Right ventricle myocardium inferior (tissue), 1 donor: Measurements from ENCODE around the gene LCMT1. TPM values are rescaled to one million over a fixed set of nuclear protein-coding genes. Genes with fewer than 3 reads are reported as not detected.
"Not testable (repeated sequence)": the region's sequence is repeated elsewhere in the genome, so short reads cannot be mapped to it uniquely, and the experiment has no call there.

Source experiments
- ATAC-seq: fragments of 200-7000 bp; cut with Tn5 transposase; one replicate; pipeline ENCODE4 v1.9.1; 2020; ENCODE audit warnings: mild to moderate bottlenecking, moderate library complexity
- DNase-seq: peaks from one replicate; pipeline ENCODE4 v3.0.0; 2021; ENCODE audit errors: missing footprints
- intact Hi-C: fragments of 100-400 bp; cut with DNase I; formaldehyde crosslinking; loops from one replicate; pipeline ENCODE4 v1.11.0; 2022
- total RNA-seq: library from RNA; stranded (reverse); fragmentation: NEBNext Ultra II Directional; extraction: Animal tissue kit (Norgen Biotek cat#: 25700); gene quantifications from one replicate; pipeline ENCODE4 v1.2.1, GENCODE V29; 2021
- donor health status: DM: no; HTN: yes; CAD: no; lungs with severe emphysema.

Gene LCMT1
- total RNA-seq, 1 donor from 2014 or later: 35.3 TPM

DNA sequence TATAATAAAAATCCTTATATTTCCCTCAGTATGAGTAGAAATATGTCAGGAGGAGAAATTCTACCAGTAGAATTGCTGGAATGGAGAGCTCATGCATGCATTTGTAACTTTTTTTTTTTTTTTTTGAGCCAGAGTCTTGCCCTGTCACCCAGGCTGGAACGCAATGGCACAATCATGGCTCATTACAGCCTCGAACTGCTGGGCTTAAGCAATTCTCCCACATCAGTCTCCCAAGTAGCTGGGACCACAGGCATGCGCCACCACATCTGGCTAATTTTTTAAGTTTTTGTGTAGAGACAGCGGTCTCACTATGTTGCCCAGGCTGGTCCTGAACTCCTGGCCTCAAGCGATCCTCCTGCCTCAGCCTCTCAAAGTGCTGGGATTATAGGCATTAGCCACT is 21.2 kb downstream of the LCMT1 start:
- intact Hi-C loops, ATAC-seq, DNase-seq: not testable (repeated sequence)

- intact Hi-C loops: no loop called here
- no peak for DNase-seq
- no peak for ATAC-seq
Measured at GRCh38 chr16:25134166-25134700, 22.7 kb downstream of the LCMT1 start.

DNA sequence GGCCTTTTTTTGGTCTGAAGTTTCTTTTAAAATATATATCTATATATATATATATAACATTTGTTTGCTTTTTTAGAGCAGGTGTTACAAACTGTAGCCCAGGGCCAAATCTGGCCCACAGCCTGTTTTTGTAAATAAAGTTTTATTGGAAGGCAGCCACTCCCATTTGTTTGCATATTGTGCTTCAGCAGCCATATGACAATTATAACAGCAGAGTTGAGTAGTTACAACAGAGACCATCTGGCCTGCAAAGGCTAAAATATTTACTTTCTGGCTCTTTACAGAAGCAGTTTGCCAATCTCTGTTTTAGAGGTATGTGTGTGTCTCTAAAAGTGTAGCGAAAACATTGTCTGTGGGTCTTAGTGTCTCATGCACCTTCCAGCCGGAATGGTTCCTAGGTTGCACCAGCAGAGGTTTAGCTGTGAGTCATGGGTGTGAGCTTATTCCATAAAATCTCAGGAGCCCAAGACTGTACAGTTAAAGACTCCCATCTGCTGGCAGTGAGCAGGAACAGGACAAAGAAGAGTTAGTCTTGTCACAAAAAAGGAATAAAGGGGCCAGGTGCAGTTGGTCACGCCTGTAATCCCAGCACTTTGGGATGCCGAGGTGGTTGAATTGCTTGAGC is 23.8 kb downstream of the LCMT1 start:
- intact Hi-C loops: no loop called here
- DNase-seq: no peak
- no peak for ATAC-seq

- no peak for ATAC-seq
- no peak for DNase-seq
- intact Hi-C loops: no loop called here
Measured at GRCh38 chr16:25138130-25138529, 26.6 kb downstream of the LCMT1 start.

- ATAC-seq (no peak), DNase-seq (no peak)
- intact Hi-C loops: no loop called here
Measured at GRCh38 chr16:25140459-25140858, 28.9 kb downstream of the LCMT1 start.

DNA sequence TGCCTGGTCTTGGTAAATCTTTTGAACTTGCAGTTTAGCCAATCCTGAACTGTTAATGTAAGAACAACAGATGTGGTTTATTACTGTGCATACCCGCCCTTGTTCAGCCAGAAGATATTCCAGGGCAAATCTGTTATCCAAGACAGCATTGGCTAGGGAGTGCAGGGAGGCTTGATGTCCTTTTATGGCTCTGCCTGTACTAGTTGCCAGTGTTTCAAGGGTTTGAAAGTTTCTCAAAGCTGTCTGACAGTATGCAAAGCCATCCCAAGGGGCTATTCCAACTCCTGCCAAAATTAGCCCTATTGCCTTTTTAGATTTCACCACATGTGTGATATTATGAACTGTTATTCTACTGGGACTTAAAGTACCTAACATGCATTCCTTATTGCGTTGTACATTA is 30.1 kb downstream of the LCMT1 start:
- DNase-seq (no peak), ATAC-seq (peak; percentile 54)
- intact Hi-C loops: no loop called here

DNA sequence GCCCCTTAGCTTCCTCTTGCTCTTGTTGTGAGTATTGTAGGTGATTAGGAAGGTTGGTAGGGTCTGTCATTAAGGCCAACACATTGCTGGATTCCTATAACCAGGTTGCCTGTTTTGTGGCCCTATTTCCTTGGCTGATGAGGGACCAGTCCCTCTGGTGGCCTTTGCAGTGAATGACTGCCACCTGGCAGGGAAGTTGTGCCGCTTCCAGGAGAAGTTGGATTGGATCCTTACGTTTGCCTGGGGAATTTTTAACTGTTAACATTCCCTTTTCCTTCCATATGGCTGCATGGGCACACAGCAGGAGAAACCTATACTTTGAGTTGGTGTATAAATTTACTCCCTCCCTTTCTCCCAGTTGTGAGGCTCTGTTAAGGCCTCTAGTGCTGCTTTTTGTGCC is 32.4 kb downstream of the LCMT1 start:
- ATAC-seq: no peak

GRCh38 chr16:25148568-25149215 is 37.1 kb downstream of the LCMT1 start:
- ATAC-seq: no peak
- intact Hi-C loops: no loop called here
- no peak for DNase-seq

More for the DNA sequence above, 32.4 kb downstream of the LCMT1 start:
- intact Hi-C loops: no loop called here
- DNase-seq: no peak

- DNase-seq (no peak), ATAC-seq (no peak)
- intact Hi-C loops: no loop called here
Measured at GRCh38 chr16:25151996-25152395, 40.5 kb downstream of the LCMT1 start.

DNA sequence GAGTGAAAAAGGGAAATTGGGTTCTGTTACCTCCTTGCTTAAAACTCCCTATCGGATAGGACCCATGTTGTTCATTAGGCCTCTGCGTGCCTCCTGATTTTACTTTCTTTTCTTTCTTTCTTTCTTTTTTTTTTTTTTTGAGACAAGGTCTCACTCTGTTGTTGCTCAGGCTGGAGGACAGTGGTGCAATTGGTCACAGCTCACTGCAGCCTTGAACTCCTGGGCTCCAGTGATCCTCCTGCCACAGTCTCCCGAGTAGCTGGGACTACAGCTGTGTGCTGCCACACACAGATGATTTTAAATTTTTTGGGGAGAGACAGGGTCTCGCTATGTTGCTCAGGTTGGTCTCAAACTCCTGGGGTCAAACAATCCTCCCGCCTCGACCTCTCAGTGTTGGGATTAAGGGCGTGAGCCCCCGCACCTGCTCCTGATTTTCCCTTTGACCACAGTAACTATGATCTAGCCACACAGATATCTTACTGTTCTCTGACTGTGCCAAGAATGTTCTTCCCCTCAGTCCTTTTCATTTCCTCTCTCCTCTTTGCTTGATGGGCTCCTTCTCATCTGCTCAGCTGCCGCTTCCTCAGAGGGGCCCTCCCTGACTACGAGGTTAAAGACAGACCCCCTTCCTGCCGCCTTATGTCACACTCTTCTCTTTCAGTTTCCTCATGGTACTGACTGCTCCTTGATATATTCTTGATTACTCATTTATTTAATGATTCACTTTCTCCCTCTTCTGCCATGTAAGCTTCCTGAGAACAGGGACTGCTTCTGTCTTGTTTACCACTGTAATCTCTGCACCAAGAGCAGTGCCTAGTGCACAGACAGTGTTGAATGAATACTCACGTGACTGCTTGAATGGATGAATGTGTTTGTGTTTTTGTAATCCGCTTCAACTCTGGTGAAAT is 44.3 kb downstream of the LCMT1 start:
- intact Hi-C loops: no loop called here
- no peak for ATAC-seq

GRCh38 chr16:25157271-25157875 is 45.8 kb downstream of the LCMT1 start:
- intact Hi-C loops: no loop called here
- no peak for ATAC-seq
- no peak for DNase-seq

More for the DNA sequence above, 44.3 kb downstream of the LCMT1 start:
- DNase-seq: no peak

GRCh38 chr16:25158401-25158800 is 46.9 kb downstream of the LCMT1 start:
- intact Hi-C loops: no loop called here
- DNase-seq (no peak), ATAC-seq (no peak)

- ATAC-seq (no peak), DNase-seq (no peak)
- intact Hi-C loops: no loop called here
Measured at GRCh38 chr16:25161753-25162367, 50.3 kb downstream of the LCMT1 start.

DNA sequence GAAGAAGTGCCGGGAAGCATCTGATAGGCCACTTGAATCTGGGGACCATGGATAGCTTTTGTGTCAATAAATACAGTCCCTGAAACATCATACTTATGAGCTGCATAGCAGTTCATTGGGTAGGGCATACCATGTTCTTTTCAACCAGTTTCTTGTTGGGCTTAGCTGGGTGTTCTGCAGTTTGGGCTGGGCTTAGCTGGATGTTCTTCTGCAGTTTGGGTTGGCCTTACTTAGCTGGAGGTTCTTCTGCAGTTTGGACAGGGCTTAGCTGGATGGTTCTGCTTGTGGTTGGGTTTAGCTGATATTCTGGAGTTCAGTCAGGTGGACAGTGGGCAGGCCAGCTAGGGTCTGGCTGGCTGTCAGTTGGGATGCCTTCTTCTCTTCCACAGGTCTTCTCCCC is 52.1 kb downstream of the LCMT1 start:
- intact Hi-C loops: no loop called here
- ATAC-seq (no peak), DNase-seq (no peak)

- intact Hi-C loops: no loop called here
- ATAC-seq (no peak), DNase-seq (no peak)
Measured at GRCh38 chr16:25165284-25165683, 53.7 kb downstream of the LCMT1 start.

DNA sequence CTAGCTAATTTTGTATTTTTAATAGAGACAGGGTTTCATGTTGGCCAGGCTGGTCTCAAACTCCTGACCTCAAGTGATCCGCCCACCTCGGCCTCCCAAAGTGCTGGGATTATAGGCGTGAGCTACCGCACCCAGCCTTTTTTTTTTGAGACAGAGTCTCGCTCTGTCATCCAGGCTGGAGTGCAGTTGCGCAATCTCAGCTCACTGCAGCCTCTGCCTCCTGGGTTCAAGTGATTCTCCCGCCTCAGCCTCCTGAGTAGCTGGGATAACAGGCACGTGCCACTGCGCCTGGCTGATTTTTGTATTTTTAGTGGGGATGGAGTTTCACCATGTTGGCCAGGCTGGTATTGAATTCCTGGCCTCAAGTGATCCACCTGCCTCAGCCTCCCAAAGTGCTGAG is 56.4 kb downstream of the LCMT1 start:
- DNase-seq, ATAC-seq, intact Hi-C loops: not testable (repeated sequence)

- ATAC-seq (no peak), DNase-seq (no peak)
- intact Hi-C loops: no loop called here
Measured at GRCh38 chr16:25171390-25171789, 59.8 kb downstream of the LCMT1 start.

DNA sequence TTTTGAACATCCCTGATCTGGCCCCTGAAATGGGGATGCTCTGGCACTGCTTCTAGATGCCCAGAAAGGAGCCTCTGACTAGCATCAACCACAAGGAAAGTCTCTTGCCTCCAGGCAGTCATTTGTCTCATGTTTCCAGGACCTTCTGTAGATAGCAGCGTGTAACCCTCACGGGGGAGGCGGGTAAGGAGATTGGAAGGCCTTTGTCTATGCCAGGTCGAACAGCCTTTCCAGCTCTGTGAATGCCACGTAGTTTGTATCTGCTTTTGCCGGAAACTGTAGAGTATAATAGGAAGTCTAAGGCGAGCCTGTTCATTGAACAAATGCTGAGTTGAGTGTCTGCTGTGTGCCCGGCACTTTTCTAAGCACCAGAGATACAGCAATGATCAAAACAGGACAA is 61.3 kb downstream of the LCMT1 start:
- intact Hi-C loops: no loop called here
- DNase-seq (no peak), ATAC-seq (no peak)

- intact Hi-C loops: no loop called here
- ATAC-seq (no peak), DNase-seq (no peak)
Measured at GRCh38 chr16:25174285-25174684, 62.7 kb downstream of the LCMT1 start.
